WERI-Rb-1 (cell line): ENCODE results near the gene RBM33.

ENCODE experiments used
- DNase-seq: peaks from one replicate; pipeline ENCODE4 v3.0.0-alpha.2; 2020
- H3K27ac ChIP-seq: fragments of 250-450 bp; sonication (Bioruptor Pico); 2 replicates; pipeline ENCODE4 v1.5.1; 2020; ENCODE audit warnings: mild to moderate bottlenecking, moderate library complexity
- H3K27me3 ChIP-seq: fragments of 250-450 bp; sonication (Bioruptor Pico); 2 replicates; pipeline ENCODE4 v1.5.1; 2021; ENCODE audit warnings: mild to moderate bottlenecking, low read depth, moderate library complexity; ENCODE audit not compliant: insufficient read depth, severe bottlenecking
- H3K36me3 ChIP-seq: fragments of 250-450 bp; sonication (Bioruptor Pico); 2 replicates; pipeline ENCODE4 v1.5.1; 2020; ENCODE audit warnings: mild to moderate bottlenecking, moderate library complexity
- H3K4me3 ChIP-seq: 2 replicates; pipeline ENCODE4 v1.5.1; 2011; ENCODE audit warnings: low read depth, mild to moderate bottlenecking, control low read depth, low read length
- H3K9me3 ChIP-seq: fragments of 250-450 bp; sonication (Bioruptor Pico); 2 replicates; pipeline ENCODE4 v1.5.1; 2021; ENCODE audit warnings: mild to moderate bottlenecking, moderate library complexity; ENCODE audit not compliant: severe bottlenecking
- CTCF ChIP-seq: IDR thresholded peaks from 2 replicates; pipeline ENCODE4 v1.5.1; 2011; ENCODE audit warnings: low read depth, mild to moderate bottlenecking, control low read depth, inconsistent platforms, low read length

The RBM33 gene

GRCh38 chr7:155798673-155799439 is 154.4 kb downstream of the RBM33 start:
- Histone ChIP-seq H3K4me3 (no peak overlapping the region), H3K36me3 (no peaks in the 10 kb centered on the region), H3K27me3 (peaks cover 82% of the 10 kb centered on the region), H3K27ac (no peak overlapping the region), H3K9me3 (no peaks in the 10 kb centered on the region)
- no peak for DNase-seq
- TF ChIP-seq CTCF = no peak

GRCh38 chr7:155799514-155799913 is 155.1 kb downstream of the RBM33 start:
- H3K27me3 ChIP-seq = peaks cover 88% of the 10 kb centered on the region
- no peak overlapping the region for H3K4me3 ChIP-seq
- no peak for DNase-seq
- no peak overlapping the region for H3K27ac ChIP-seq
- TF ChIP-seq CTCF = no peak
- H3K9me3 ChIP-seq = no peaks in the 10 kb centered on the region
- no peaks in the 10 kb centered on the region for H3K36me3 ChIP-seq

GRCh38 chr7:155800301-155800700 is 155.8 kb downstream of the RBM33 start:
- no peak for DNase-seq
- H3K4me3 ChIP-seq = no peak overlapping the region
- H3K36me3 ChIP-seq = no peaks in the 10 kb centered on the region
- TF ChIP-seq CTCF = no peak
- H3K9me3 ChIP-seq = no peaks in the 10 kb centered on the region
- H3K27ac ChIP-seq = no peak overlapping the region
- H3K27me3 ChIP-seq = peaks cover 92% of the 10 kb centered on the region

GRCh38 chr7:155800741-155801267 is 156.3 kb downstream of the RBM33 start:
- Histone ChIP-seq H3K9me3 (no peaks in the 10 kb centered on the region), H3K36me3 (no peaks in the 10 kb centered on the region), H3K4me3 (no peak overlapping the region), H3K27me3 (peaks cover 92% of the 10 kb centered on the region), H3K27ac (no peak overlapping the region)
- TF ChIP-seq CTCF = no peak
- DNase-seq = no peak

GRCh38 chr7:155802291-155802690 is 157.8 kb downstream of the RBM33 start:
- H3K4me3 ChIP-seq = no peak overlapping the region

More at GRCh38 chr7:155802291-155802690, 157.8 kb downstream of the RBM33 start:
- no peaks in the 10 kb centered on the region for H3K36me3 ChIP-seq
- H3K27ac ChIP-seq = no peak overlapping the region
- peaks cover 93% of the 10 kb centered on the region for H3K27me3 ChIP-seq
- TF ChIP-seq CTCF = no peak
- no peaks in the 10 kb centered on the region for H3K9me3 ChIP-seq
- no peak for DNase-seq
